Activated T-cell treated with anti-CD3 and anti-CD28 coated beads for 48 hours (primary cell): ENCODE data around the gene CHIA.
"Not testable (repeated sequence)": the region's sequence is repeated elsewhere in the genome, so short reads cannot be mapped to it uniquely, and the experiment has no call there.

ENCODE experiments used
- DNase-seq: peaks from one replicate; pipeline ENCODE4 v3.0.0-alpha.2; 2020; ENCODE audit warnings: low read depth

Gene CHIA

DNA sequence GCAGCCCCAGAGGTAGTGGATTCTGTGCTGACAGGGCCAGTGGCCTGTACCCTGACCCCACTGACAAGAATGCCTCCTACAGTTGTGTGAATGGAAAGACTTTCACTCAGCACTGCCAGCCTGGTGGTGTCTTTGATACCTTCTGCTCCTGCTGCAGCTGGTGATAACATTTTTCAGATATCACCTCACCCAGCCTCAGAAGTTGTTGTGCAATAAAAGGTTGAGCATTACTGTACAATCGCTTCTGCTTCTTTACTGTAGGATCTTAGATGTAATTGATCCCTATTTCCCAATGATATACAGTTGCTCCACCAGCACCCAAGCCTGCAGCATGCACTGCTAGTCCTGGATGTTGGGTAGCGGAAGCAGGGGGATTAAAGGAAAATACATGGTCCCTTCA is 4.8 kb upstream of the CHIA start:
- DNase-seq, result no peak

GRCh38 chr1:111286912-111287311 is 3.7 kb upstream of the CHIA start:
- DNase-seq, result no peak

- DNase-seq, result no peak
Measured at GRCh38 chr1:111289371-111289770, 1.3 kb upstream of the CHIA start.

- no peak for DNase-seq
Measured at GRCh38 chr1:111290104-111290503, 547 bp upstream of the CHIA start.

DNA sequence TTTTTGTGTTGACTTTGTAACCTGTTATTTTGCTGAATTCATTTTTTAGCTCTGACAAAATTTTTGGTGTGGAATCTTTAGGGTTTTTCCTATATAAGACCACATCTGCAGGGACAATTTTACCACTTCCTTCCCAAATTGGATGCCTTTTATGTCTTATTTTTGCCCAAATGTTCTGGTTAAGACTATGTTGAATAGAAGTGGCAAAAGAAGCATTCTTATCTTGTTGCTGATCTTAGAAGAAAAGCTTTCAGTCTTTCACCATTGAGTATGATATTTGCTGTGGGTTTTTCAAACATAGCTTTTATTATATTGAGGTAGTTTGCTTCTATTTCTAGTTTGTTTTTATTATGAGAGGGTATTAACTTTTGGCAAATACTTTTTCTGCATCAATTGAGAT is 3.7 kb downstream of the CHIA start:
- DNase-seq, result no peak

DNA sequence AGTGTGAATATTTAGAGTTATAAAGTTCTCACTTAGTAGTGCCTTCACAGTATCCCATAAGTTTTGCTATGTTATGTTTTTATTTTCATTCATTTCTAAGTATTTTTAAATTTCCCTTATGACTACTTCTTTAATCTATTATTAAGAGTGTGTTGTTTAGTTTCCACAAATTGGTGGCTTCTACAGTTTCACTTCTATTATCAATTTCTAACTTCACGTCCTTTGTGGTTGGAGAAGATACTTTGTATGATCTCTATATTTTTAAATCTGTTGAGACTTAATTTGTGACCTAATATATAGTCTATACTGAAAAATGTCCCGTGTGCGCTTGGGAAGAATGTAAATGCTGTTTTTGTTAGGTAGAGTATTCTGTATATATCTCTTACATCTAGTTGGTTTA is 11.7 kb downstream of the CHIA start:
- no peak for DNase-seq

GRCh38 chr1:111309690-111310089 is 19.0 kb downstream of the CHIA start:
- DNase-seq, result no peak

DNA sequence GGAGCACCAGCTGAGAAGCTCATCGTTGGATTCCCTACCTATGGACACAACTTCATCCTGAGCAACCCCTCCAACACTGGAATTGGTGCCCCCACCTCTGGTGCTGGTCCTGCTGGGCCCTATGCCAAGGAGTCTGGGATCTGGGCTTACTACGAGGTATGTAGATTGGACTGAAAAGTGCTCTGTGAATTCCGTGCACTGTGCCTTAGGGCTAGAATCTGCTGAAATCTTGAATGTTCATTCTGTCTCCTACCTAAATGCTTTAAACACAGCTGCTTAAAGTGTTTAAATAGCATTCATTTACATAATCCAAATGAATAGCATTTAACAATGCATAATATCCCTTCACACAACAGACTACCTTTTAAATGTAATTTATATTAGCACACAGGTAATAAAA is 27.9 kb downstream of the CHIA start:
- DNase-seq, result no peak

GRCh38 chr1:111320066-111320879 is 29.6 kb downstream of the CHIA start:
- DNase-seq, result no peak

- DNase-seq, result no peak
Measured at GRCh38 chr1:111323231-111323630, 32.6 kb downstream of the CHIA start.

DNA sequence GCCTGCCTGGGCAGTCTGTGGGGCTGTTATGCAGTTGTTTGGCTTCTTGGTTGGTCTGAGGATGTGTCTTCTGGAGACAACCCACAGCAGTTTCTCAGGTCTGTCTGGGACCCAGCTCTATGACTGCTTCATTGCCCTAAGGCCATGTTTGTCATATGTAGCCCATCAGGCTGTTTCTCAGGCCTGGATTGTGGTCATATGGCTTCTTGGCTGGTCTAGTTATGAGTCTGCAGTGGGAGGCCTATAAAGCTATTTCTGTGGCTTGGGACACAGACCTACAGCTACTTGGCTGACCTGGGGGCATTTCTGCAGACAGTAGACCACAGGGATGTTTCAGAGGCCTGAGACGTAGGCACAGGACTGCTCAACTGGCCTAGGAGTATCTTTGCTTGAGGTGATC is 41.5 kb downstream of the CHIA start:
- no peak for DNase-seq

GRCh38 chr1:111334169-111334568 is 43.5 kb downstream of the CHIA start:
- peak; percentile 19 for DNase-seq

GRCh38 chr1:111335214-111335877 is 44.7 kb downstream of the CHIA start:
- not testable (repeated sequence) for DNase-seq

- DNase-seq, result not testable (repeated sequence)
Measured at GRCh38 chr1:111338849-111339248, 48.2 kb downstream of the CHIA start.

- peak; percentile 73 for DNase-seq
Measured at GRCh38 chr1:111346089-111346885, 55.6 kb downstream of the CHIA start.

DNA sequence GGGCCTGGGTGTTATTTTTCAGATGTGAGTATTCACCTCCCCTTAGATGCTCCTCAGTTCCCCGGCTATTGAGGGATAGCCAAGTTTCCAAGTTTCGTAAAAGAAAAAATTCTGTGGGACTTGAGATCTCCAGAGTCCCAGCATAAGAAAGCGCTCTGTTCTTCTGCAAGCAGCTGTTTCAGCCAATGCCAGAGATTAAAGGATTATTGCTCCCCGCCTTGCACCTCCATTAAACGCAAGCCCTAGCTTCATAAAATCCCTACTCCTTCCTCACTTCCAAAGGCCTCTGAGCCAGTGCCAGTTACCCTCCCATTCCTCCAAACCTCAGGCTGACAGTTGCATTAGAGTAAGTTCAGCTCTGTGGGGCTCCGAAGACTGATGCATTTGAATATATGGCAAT is 56.4 kb downstream of the CHIA start:
- DNase-seq, result no peak

DNA sequence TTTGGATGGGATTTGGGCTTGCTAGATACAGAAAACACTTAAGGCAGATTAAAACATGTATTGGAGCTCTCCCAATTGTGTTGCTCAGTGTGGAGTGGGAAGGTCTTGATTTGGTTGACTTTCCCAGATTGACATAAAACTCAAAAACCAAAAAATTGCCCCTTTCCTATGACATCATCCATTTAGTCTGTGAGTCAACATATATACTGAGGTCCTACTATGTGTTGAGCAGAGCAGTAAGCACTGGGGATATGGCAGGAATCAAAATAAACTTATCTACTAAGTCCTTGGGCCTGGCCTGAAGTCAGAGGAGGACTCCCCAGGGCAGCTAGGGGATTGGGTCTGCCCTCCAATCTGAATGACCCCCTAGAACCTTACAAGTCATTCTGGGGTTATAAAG is 61.0 kb downstream of the CHIA start:
- DNase-seq, result no peak

DNA sequence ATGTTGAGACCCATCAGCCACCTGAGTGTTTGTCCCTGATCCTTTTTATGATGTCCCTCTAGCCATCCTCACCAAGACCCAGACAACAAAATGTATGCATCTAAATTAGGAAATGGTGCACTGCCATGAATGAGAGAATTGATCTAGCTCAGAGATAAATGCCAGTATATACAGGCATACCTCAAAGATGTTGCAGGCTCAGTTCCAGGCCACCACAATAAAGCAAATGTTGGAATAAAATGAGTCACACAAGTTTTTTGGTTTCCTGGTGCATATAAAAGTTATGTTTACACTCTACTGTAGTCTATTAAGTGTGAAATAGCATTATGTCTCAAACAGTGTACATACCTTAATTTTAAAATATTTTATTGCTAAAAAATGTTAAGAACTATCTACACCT is 63.9 kb downstream of the CHIA start:
- DNase-seq, result no peak

GRCh38 chr1:111358964-111359363 is 68.3 kb downstream of the CHIA start:
- DNase-seq, result no peak

- DNase-seq, result no peak
Measured at GRCh38 chr1:111359376-111359775, 68.7 kb downstream of the CHIA start.

- DNase-seq, result not testable (repeated sequence)
Measured at GRCh38 chr1:111360257-111360656, 69.6 kb downstream of the CHIA start.

- DNase-seq, result no peak
Measured at GRCh38 chr1:111361761-111362160, 71.1 kb downstream of the CHIA start.

DNA sequence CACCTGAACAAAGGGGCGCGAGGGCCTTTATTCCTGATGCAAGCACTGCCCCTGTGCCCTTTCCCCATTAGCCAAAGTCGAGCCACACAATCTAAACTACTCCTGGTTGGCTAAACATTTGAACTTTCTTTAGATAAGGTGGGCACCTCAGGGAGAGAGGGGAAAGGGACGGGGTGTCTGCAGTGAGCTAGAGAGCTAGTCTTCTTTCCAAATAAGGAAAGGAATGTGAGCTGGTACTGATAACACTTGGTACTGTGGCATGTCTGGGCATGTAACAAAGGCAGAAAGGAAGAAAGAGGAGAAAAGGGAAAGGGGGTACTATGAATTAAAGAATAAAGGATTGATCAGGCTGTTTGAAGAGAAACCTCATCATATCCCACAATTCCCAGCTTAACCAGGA is 74.0 kb downstream of the CHIA start:
- DNase-seq, result no peak
